Measurements from ENCODE around the gene SDK2.

The SDK2 gene

GRCh38 chr17:73397856-73398540 lies 246.2 kb downstream of the SDK2 start:
- TF ChIP-seq CTCF (IDR thresholded peaks at IDR 0.05; ENCODE audit: insufficient read depth, missing control alignments), result no peak
- no peak for FAIRE-seq

GRCh38 chr17:73397278-73397826 lies 246.9 kb downstream of the SDK2 start:
- no peak for TF ChIP-seq CTCF (IDR thresholded peaks at IDR 0.05; ENCODE audit: insufficient read depth, missing control alignments)
- no peak for DNase-seq (ENCODE audit: insufficient read length, low spot score)
- FAIRE-seq, result no peak

More at GRCh38 chr17:73397856-73398540, 246.2 kb downstream of the SDK2 start:
- no peak for DNase-seq (ENCODE audit: insufficient read length, low spot score)

GRCh38 chr17:73396431-73397277 lies 247.6 kb downstream of the SDK2 start:
- TF ChIP-seq CTCF (IDR thresholded peaks at IDR 0.05; ENCODE audit: insufficient read depth, missing control alignments), result no peak
- DNase-seq (ENCODE audit: insufficient read length, low spot score), result no peak
- FAIRE-seq, result no peak

GRCh38 chr17:73394512-73395450 lies 249.5 kb downstream of the SDK2 start:
- DNase-seq (ENCODE audit: insufficient read length, low spot score), result no peak
- TF ChIP-seq CTCF (IDR thresholded peaks at IDR 0.05; ENCODE audit: insufficient read depth, missing control alignments), result no peak
- FAIRE-seq, result no peak

- FAIRE-seq (no peak), DNase-seq (ENCODE audit: insufficient read length, low spot score) (no peak)
- no peak for TF ChIP-seq CTCF (IDR thresholded peaks at IDR 0.05; ENCODE audit: insufficient read depth, missing control alignments)
These were observed 250.3 kb downstream of the SDK2 start for GRCh38 chr17:73393962-73394361.

- DNase-seq (ENCODE audit: insufficient read length, low spot score) (no peak), FAIRE-seq (no peak)
- no peak for TF ChIP-seq CTCF (IDR thresholded peaks at IDR 0.05; ENCODE audit: insufficient read depth, missing control alignments)
These were observed 250.9 kb downstream of the SDK2 start for GRCh38 chr17:73393381-73393780.
